HG02763 (cell line): ENCODE measurements around the gene FABP3.

Experiments used
- ATAC-seq: cut with Tn5 transposase; IDR thresholded peaks from one replicate; pipeline ENCODE4 v1.9.1; 2021; ENCODE audit warnings: mild to moderate bottlenecking, moderate library complexity; ENCODE audit not compliant: unreplicated experiment

FABP3 gene

GRCh38 chr1:31324992-31325391 lies 47.9 kb downstream of the FABP3 start:
- ATAC-seq, result no peak

GRCh38 chr1:31324093-31324492 lies 48.8 kb downstream of the FABP3 start:
- ATAC-seq, result no peak

- no peak for ATAC-seq
Measured at GRCh38 chr1:31318146-31318545, 54.7 kb downstream of the FABP3 start.

GRCh38 chr1:31315902-31316301 lies 57.0 kb downstream of the FABP3 start:
- no peak for ATAC-seq
